ENCODE measurements around the gene CCDC187.

The CCDC187 gene

GRCh38 chr9:136225748-136226679 is 77.9 kb downstream of the CCDC187 start:
- no peak for DNase-seq (ENCODE audit: low read depth)
- H3K4me3 ChIP-seq (ENCODE audit: low read length), result no peak overlapping the region
- TF ChIP-seq CTCF (conservative IDR thresholded peaks at IDR 0.05; ENCODE audit: low read depth, low read length), result peak; percentile 95

GRCh38 chr9:136225366-136225747 is 78.5 kb downstream of the CCDC187 start:
- DNase-seq (ENCODE audit: low read depth), result no peak
- no peak for TF ChIP-seq CTCF (conservative IDR thresholded peaks at IDR 0.05; ENCODE audit: low read depth, low read length)
- no peak overlapping the region for H3K4me3 ChIP-seq (ENCODE audit: low read length)

GRCh38 chr9:136223871-136224640 is 79.8 kb downstream of the CCDC187 start:
- no peak for DNase-seq (ENCODE audit: low read depth)
- no peak for TF ChIP-seq CTCF (conservative IDR thresholded peaks at IDR 0.05; ENCODE audit: low read depth, low read length)
- no peak overlapping the region for H3K4me3 ChIP-seq (ENCODE audit: low read length)

- DNase-seq (ENCODE audit: low read depth), result no peak
- H3K4me3 ChIP-seq (ENCODE audit: low read length), result no peak overlapping the region
- no peak for TF ChIP-seq CTCF (conservative IDR thresholded peaks at IDR 0.05; ENCODE audit: low read depth, low read length)
These were observed 81.0 kb downstream of the CCDC187 start for GRCh38 chr9:136222906-136223285.

GRCh38 chr9:136222166-136222905 is 81.6 kb downstream of the CCDC187 start:
- H3K4me3 ChIP-seq (ENCODE audit: low read length), result no peak overlapping the region
- no peak for TF ChIP-seq CTCF (conservative IDR thresholded peaks at IDR 0.05; ENCODE audit: low read depth, low read length)
- DNase-seq (ENCODE audit: low read depth), result no peak

- no peak for DNase-seq (ENCODE audit: low read depth)
- no peak for TF ChIP-seq CTCF (conservative IDR thresholded peaks at IDR 0.05; ENCODE audit: low read depth, low read length)
- no peak overlapping the region for H3K4me3 ChIP-seq (ENCODE audit: low read length)
These were observed 83.7 kb downstream of the CCDC187 start for GRCh38 chr9:136220017-136220729.

Data from retinal pigment epithelial cell (primary cell).